ENCODE data around the gene RETSAT. TPM values are rescaled to one million over a fixed set of nuclear protein-coding genes. Genes with fewer than 3 reads are reported as not detected.

RETSAT gene
- total RNA-seq = 10 to 100 TPM; 22.6 to 22.8 TPM

DNA sequence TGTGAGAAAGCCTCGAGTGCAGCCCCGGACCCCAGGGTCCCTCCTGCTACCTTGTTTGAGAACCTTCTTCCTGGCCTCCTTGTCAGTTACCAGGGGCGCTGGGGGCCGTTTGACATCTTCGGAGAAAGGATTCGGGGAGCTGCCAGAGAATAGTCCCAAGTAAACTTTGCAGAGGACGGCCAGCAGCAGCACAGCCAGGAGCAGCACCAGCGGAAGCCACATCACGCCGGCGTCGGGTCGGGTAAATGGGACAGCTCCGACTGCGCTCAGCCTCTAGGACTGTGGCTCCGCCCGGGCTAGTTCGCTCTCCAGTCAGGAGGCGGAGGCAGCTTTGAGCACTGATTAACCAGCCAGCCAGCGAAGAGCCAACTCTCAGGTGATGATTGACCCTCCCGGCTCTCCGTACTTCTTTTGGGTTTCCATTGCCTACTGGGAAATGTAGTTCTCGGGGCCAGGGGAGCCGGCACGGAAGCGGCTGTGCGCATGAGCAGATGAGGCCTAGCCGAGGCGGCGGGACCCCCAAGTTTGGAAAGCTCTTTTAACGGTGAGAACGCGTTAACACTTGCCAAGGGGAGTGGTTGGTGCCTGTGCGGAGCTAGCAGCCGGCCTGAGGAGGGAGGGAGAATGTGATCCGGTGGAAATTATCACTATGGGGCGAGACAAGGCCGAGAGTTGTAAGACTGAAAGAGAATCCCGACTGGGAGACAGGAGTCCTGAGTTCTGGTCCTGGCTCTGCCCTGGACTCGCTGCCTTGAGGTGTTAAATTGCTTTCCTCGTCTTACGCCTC, at the start of gene RETSAT, which contains the start of gene ELMOD3:
RETSAT (minus strand) TSS at position 243 of the 787 bp plus-strand sequence; CDS start at position 222, 21 bp downstream.
ELMOD3 (plus strand) TSS at position 484 of the 787 bp plus-strand sequence. CDS start 2,430 bp downstream, outside the sequence.
- POLR2A ChIA-PET = interaction anchor here (0.6 to 2.6 kb wide), 19 partner anchors 8 to 261 kb away, joined by 3 to 42 read pairs (median 4); partner anchors contain the start of genes GGCX, MAT2A, RNF181 and SH2D6

GRCh38 chr2:85401844-85402243, 47.5 kb upstream of the RETSAT start:
- H3K9me3 Mint-ChIP-seq = peaks cover 15% of the 10 kb centered on the region
- H3K27ac Mint-ChIP-seq = no peak overlapping the region
- ChIA-PET CTCF (interaction anchor here (0.7 kb wide), 1 partner anchor 11 kb away, joined by 3 read pairs; no protein-coding TSS in a partner anchor), POLR2A (no interaction called here)
- no peaks in the 10 kb centered on the region for H3K27me3 Mint-ChIP-seq
- no peak for DNase-seq
- intact Hi-C loops (cut with micrococcal nuclease) = no loop called here
- H3K36me3 Mint-ChIP-seq = peaks cover 9% of the 10 kb centered on the region
- H3K4me1 Mint-ChIP-seq (ENCODE audit: low read depth) = peaks cover 16% of the 10 kb centered on the region
- H3K4me3 Mint-ChIP-seq = no peak overlapping the region

More for the DNA sequence above, at the start of gene RETSAT, which contains the start of gene ELMOD3:
- intact Hi-C loops (cut with micrococcal nuclease) = loop anchor here (1.0 kb wide), 4 partner anchors 26 to 185 kb away; partner anchors contain the start of genes MAT2A and SH2D6
- H3K27me3 Mint-ChIP-seq = no peaks in the 10 kb centered on the region
- H3K36me3 Mint-ChIP-seq = peaks cover 36% of the 10 kb centered on the region
- peak; percentile 98 for DNase-seq
- peak within 1 kb of the TSS; percentile 100 for H3K4me3 Mint-ChIP-seq
- CTCF ChIA-PET = interaction anchor here (0.7 to 2.0 kb wide), 11 partner anchors 8 to 283 kb away, joined by 3 to 7 read pairs (median 3); partner anchors contain the start of gene GGCX
- peaks cover 41% of the 10 kb centered on the region for H3K4me1 Mint-ChIP-seq (ENCODE audit: low read depth)
- no peaks in the 10 kb centered on the region for H3K9me3 Mint-ChIP-seq
- H3K27ac Mint-ChIP-seq = peak within 1 kb of the TSS; percentile 95

DNA sequence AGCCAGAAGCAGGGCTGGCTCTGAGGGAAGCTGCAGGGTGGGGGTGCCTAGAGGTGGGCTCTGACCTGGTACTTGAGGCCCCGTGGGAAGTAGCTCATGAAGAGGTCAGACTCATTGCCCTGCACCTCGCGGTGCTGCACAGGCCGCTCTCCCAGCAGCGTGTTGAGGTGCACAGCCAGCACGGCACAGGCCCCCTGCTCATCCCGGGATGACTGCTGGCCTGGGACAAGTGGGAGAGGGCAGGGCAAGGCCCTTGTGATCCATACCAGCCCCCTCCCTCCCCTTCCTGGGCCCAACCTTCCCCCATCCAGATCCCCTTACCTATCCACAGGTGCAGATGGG, 47.1 kb upstream of the RETSAT start:
- DNase-seq = no peak
- Mint-ChIP-seq H3K9me3 (peaks cover 15% of the 10 kb centered on the region), H3K27me3 (no peaks in the 10 kb centered on the region), H3K4me3 (no peak overlapping the region), H3K4me1 (ENCODE audit: low read depth) (peaks cover 18% of the 10 kb centered on the region), H3K27ac (no peak overlapping the region), H3K36me3 (peaks cover 9% of the 10 kb centered on the region)
- intact Hi-C loops (cut with micrococcal nuclease) = no loop called here
- ChIA-PET CTCF (interaction anchor here (1.1 kb wide), 1 partner anchor 9 kb away, joined by 4 read pairs; no protein-coding TSS in a partner anchor), POLR2A (no interaction called here)

DNA sequence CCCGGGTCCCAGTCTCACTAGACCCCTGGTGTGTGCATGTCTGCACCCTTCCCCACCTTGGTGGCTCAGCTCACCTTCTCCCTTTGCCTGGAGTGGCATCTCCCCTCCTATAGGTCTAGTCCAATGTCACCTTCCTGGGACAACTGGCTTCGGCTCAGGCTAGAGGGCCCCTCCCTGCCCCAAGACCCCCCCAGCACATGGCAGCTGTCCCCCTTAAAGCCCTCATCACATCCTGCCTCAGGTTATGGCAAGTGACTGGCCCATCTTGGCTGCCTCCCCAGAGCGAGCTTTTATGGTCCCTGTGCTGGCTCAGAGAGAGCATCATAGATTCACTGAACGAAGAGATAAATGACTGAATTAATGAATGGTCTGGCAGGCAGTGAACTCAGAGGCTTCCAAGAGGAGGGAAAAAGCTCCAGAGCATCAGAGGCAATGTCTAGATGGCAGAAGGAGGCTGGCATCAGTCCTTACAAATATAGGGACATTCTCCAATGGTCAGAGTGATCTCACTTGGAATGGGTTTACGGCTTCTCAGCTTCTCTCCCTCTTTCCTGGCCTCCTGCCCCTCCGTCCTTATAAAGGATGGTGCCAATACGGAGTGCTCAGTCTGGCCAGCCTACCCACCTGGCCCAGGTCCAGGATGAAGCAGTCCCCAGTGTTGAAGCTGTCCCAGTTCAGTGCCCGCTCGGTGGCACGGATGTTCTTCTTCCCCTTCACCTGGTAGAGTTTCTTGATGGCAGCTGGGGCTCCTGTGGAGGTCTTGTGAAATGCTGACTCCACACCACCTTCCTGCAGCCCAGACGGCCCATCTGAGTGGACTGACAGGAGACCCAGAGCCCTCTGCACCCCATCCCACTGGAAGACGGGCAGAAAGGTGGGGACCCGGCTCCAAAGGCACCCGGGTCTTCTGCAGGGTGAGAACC, 46.5 kb upstream of the RETSAT start:
- POLR2A ChIA-PET = no interaction called here
- intact Hi-C loops (cut with micrococcal nuclease) = no loop called here
- CTCF ChIA-PET = interaction anchor here (1.1 to 1.7 kb wide), 2 partner anchors 9 to 329 kb away, joined by 3 to 4 read pairs; no protein-coding TSS in a partner anchor
- Mint-ChIP-seq H3K4me3 (no peak overlapping the region), H3K36me3 (peaks cover 9% of the 10 kb centered on the region), H3K27ac (no peak overlapping the region), H3K4me1 (ENCODE audit: low read depth) (peaks cover 12% of the 10 kb centered on the region), H3K9me3 (peaks cover 15% of the 10 kb centered on the region), H3K27me3 (no peaks in the 10 kb centered on the region)
- DNase-seq = no peak

DNA sequence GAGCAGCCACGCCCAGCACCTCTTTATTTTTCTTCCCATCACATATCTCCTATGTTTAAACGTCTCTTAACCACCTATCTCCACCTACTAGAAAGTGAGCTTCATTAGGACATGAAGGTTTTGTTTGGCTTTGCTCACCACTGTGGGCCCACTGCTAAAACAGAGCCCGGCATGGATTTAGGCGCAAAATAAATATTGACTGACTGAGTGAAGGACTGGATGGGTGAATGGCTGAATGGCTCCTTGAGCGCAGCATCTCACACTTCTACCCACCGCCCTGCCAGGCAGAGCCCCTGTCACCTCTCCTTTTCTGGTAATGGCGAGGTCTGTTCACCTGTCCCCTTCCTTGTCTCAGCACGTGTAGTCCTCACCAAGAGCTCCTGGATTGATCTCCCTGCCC, 45.7 kb upstream of the RETSAT start:
- intact Hi-C loops (cut with micrococcal nuclease) = no loop called here
- Mint-ChIP-seq H3K27ac (no peak overlapping the region), H3K4me1 (ENCODE audit: low read depth) (peaks cover 5% of the 10 kb centered on the region), H3K9me3 (peaks cover 15% of the 10 kb centered on the region), H3K4me3 (no peak overlapping the region), H3K27me3 (no peaks in the 10 kb centered on the region), H3K36me3 (peaks cover 9% of the 10 kb centered on the region)
- ChIA-PET POLR2A (no interaction called here), CTCF (interaction anchor here (0.8 to 1.7 kb wide), 2 partner anchors 8 to 330 kb away, joined by 3 read pairs; no protein-coding TSS in a partner anchor)
- no peak for DNase-seq

DNA sequence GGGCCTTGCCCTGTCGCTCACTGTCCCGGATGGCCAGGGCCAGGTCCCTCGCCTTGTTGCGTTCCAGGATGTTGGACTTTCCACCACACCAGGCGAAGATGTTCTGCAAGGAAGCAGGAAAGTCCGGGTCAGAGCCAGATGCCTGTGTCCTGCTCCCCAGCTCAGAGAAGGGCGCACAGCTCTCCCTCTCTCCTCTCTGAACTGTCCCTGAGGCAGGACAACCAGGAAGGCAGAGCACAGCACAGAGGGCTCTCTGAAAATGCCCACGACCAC, 44.8 kb upstream of the RETSAT start:
- H3K27me3 Mint-ChIP-seq = no peaks in the 10 kb centered on the region
- POLR2A ChIA-PET = no interaction called here

DNA sequence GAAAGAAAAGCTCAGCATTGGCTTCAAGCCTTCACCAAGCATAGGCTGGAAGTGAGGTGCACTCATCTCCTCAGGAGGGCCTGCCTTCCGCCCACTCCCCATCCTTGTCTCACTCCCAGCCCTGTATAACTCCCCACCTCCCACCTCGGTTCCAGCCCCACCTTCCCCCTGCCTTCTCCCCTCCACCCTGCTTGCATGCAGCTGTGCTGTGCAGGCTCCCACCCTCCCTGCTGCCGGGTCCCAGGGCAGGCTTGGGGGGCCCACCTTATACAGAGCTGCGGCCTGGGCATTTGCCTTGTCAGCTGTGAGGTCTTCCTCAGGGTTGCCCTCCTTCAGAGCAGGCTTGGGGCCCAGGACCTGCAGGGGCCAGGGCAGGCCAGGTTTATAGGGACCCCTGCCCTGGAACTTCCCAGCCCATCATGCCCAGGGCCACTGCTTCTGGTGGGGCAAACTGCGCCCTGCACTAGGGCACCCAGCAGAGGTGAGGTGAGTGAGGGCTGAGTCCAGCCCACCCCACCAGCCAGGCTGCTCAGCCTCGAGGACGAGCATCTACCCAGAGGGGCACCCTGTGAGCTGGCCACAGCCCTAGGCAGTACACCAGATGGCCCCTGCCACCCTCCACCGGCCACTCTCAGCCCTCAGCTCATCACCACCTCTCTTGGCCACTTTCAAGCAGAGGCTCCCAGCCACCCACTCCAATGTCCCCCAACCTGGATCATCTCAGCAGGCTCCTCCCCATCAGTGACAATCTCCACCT, 44.3 kb upstream of the RETSAT start:
- intact Hi-C loops (cut with micrococcal nuclease) = no loop called here
- H3K4me1 Mint-ChIP-seq (ENCODE audit: low read depth) = peaks cover 5% of the 10 kb centered on the region
- H3K36me3 Mint-ChIP-seq = peaks cover 6% of the 10 kb centered on the region
- H3K27ac Mint-ChIP-seq = no peak overlapping the region
- H3K27me3 Mint-ChIP-seq = no peaks in the 10 kb centered on the region
- POLR2A ChIA-PET = no interaction called here
- no peak for DNase-seq
- H3K4me3 Mint-ChIP-seq = no peak overlapping the region
- CTCF ChIA-PET = interaction anchor here (1.7 kb wide), 1 partner anchor 331 kb away, joined by 3 read pairs; no protein-coding TSS in a partner anchor
- H3K9me3 Mint-ChIP-seq = peaks cover 7% of the 10 kb centered on the region

More for the DNA sequence above, 44.8 kb upstream of the RETSAT start:
- Mint-ChIP-seq H3K4me1 (ENCODE audit: low read depth) (peaks cover 5% of the 10 kb centered on the region), H3K9me3 (peaks cover 11% of the 10 kb centered on the region), H3K36me3 (peaks cover 8% of the 10 kb centered on the region), H3K4me3 (no peak overlapping the region), H3K27ac (no peak overlapping the region)
- intact Hi-C loops (cut with micrococcal nuclease) = no loop called here
- no peak for DNase-seq
- CTCF ChIA-PET = interaction anchor here (0.8 to 1.7 kb wide), 2 partner anchors 9 to 330 kb away, joined by 3 read pairs; no protein-coding TSS in a partner anchor

DNA sequence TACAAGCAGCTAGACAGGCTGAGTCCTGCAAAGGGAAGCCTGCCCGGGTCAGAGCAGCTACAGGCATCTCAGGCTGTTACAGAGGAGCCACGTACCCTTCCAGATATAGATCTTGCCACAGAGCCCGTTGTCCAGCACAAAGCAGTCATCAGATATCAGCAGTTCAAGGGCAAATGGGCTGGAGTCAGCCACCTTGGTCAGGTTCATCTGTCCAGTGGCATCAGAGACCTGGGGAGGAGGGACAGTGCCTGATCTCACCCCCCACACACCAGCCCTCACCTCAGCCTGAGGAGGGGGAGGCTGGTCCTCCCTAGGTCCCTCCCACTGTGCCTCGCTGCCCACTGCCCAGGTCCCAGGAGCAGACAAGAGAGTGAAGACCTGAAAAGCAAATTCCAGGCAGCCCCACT, 43.6 kb upstream of the RETSAT start:
- H3K27ac Mint-ChIP-seq = no peak overlapping the region
- POLR2A ChIA-PET = no interaction called here
- intact Hi-C loops (cut with micrococcal nuclease) = no loop called here
- no peaks in the 10 kb centered on the region for H3K27me3 Mint-ChIP-seq
- no peak overlapping the region for H3K4me3 Mint-ChIP-seq
- CTCF ChIA-PET = no interaction called here
- H3K4me1 Mint-ChIP-seq (ENCODE audit: low read depth) = peaks cover 5% of the 10 kb centered on the region
- no peak for DNase-seq
- peaks cover 3% of the 10 kb centered on the region for H3K36me3 Mint-ChIP-seq
- H3K9me3 Mint-ChIP-seq = peaks cover 1% of the 10 kb centered on the region

- Mint-ChIP-seq H3K9me3 (no peaks in the 10 kb centered on the region), H3K4me1 (ENCODE audit: low read depth) (peaks cover 9% of the 10 kb centered on the region), H3K4me3 (no peak overlapping the region), H3K27me3 (no peaks in the 10 kb centered on the region), H3K36me3 (no peaks in the 10 kb centered on the region), H3K27ac (no peak overlapping the region)
- intact Hi-C loops (cut with micrococcal nuclease) = no loop called here
- ChIA-PET CTCF (interaction anchor here (0.6 kb wide), 1 partner anchor 155 kb away, joined by 3 read pairs; no protein-coding TSS in a partner anchor), POLR2A (interaction anchor here (0.5 kb wide), 1 partner anchor 165 kb away, joined by 3 read pairs; no protein-coding TSS in a partner anchor)
- no peak for DNase-seq
Measured at GRCh38 chr2:85396531-85397470, 42.5 kb upstream of the RETSAT start.

GRCh38 chr2:85395912-85396475, 41.7 kb upstream of the RETSAT start:
- no peaks in the 10 kb centered on the region for H3K9me3 Mint-ChIP-seq
- DNase-seq = no peak
- no peak overlapping the region for H3K27ac Mint-ChIP-seq
- no peak overlapping the region for H3K4me3 Mint-ChIP-seq
- no peaks in the 10 kb centered on the region for H3K27me3 Mint-ChIP-seq
- no peaks in the 10 kb centered on the region for H3K36me3 Mint-ChIP-seq
- H3K4me1 Mint-ChIP-seq (ENCODE audit: low read depth) = peaks cover 9% of the 10 kb centered on the region
- ChIA-PET POLR2A (interaction anchor here (0.5 kb wide), 1 partner anchor 166 kb away, joined by 3 read pairs; no protein-coding TSS in a partner anchor), CTCF (interaction anchor here (0.6 kb wide), 1 partner anchor 156 kb away, joined by 3 read pairs; no protein-coding TSS in a partner anchor)
- intact Hi-C loops (cut with micrococcal nuclease) = no loop called here

All from activated CD4-positive, alpha-beta memory T cell treated with anti-CD3 and anti-CD28 coated beads for 36 hours (primary cell).